Caco-2 (cell line): ENCODE data around the gene MIPEP. TPM values are rescaled to one million over a fixed set of nuclear protein-coding genes. Genes with fewer than 3 reads are reported as not detected.

ENCODE experiments used
- BruUV-seq: library from RNA; stranded (reverse); fragments of 400-500 nt; replicated peaks from 2 replicates; lab custom pipeline; 2021; lab: Mats Ljungman, UMichigan
- CTCF ChIA-PET: fragments of 300-600 bp; sonication (Branson Sonifier 250); formaldehyde crosslinking; loops from one replicate; lab custom pipeline; 2022; ENCODE audit warnings: antibody characterized with exemption; lab: Charles Lee
- POLR2A ChIA-PET: fragments of 300-600 bp; sonication (Branson Sonifier 250); formaldehyde crosslinking; loops from one replicate; lab custom pipeline; 2022; ENCODE audit warnings: antibody characterized with exemption; lab: Charles Lee
- DNase-seq, 2 experiments: peaks; one replicate each; pipeline versions ENCODE4 v3.0.0 to v3.0.0-alpha.2; 2020 to 2022
- H3K27me3 ChIP-seq: replicated peaks from 2 replicates; pipeline ENCODE4 v1.6.0; 2011; ENCODE audit warnings: low read length; ENCODE audit not compliant: control insufficient read depth, insufficient read depth
- H3K36me3 ChIP-seq: 2 replicates; pipeline ENCODE4 v1.5.1; 2011; ENCODE audit warnings: low read length; ENCODE audit not compliant: control insufficient read depth, insufficient read depth
- H3K4me1 ChIP-seq: fragments of 250-450 bp; sonication (Bioruptor Pico); 2 replicates; pipeline ENCODE4 v1.5.1; 2020; ENCODE audit warnings: mild to moderate bottlenecking
- H3K4me3 ChIP-seq: 2 replicates; pipeline ENCODE4 v1.5.1; 2011; ENCODE audit warnings: low read depth, mild to moderate bottlenecking, control low read depth, low read length
- H3K9me3 ChIP-seq: fragments of 250-450 bp; sonication (Bioruptor Pico); 2 replicates; pipeline ENCODE4 v1.5.1; 2020; ENCODE audit warnings: mild to moderate bottlenecking, moderate library complexity
- H3K27ac Mint-ChIP-seq: one replicate; pipeline ENCODE4 v1.8.0; 2022; ENCODE audit warnings: mixed read lengths; ENCODE audit not compliant: unreplicated experiment
- H3K27me3 Mint-ChIP-seq: one replicate; pipeline ENCODE4 v1.8.0; 2022; ENCODE audit warnings: mixed read lengths; ENCODE audit not compliant: insufficient read depth, unreplicated experiment
- H3K36me3 Mint-ChIP-seq: one replicate; pipeline ENCODE4 v1.8.0; 2022; ENCODE audit warnings: mild to moderate bottlenecking, mixed read lengths; ENCODE audit not compliant: insufficient read depth, unreplicated experiment
- H3K4me1 Mint-ChIP-seq: one replicate; pipeline ENCODE4 v1.8.0; 2022; ENCODE audit warnings: low read depth, mixed read lengths; ENCODE audit not compliant: unreplicated experiment
- H3K4me3 Mint-ChIP-seq: one replicate; pipeline ENCODE4 v1.8.0; 2022; ENCODE audit warnings: mild to moderate bottlenecking, moderate library complexity, mixed read lengths; ENCODE audit not compliant: unreplicated experiment
- H3K9me3 Mint-ChIP-seq: one replicate; pipeline ENCODE4 v1.8.0; 2022; ENCODE audit warnings: mixed read lengths; ENCODE audit not compliant: unreplicated experiment
- CTCF ChIP-seq, 2 experiments: fragments of 200-600 bp in 1 of 2; IDR thresholded peaks; 1 replicate in 1 of 2; 2 replicates in 1 of 2; pipeline versions ENCODE4 v1.5.1 to v1.8.0; 2011 to 2022; ENCODE audit warnings: antibody characterized with exemption in 1 of 2, control low read depth in 1 of 2, inconsistent platforms in 1 of 2, low read depth in 1 of 2, low read length in 1 of 2, mild to moderate bottlenecking in 1 of 2, moderate library complexity in 1 of 2; ENCODE audit not compliant: insufficient read depth in 1 of 2, severe bottlenecking in 1 of 2, unreplicated experiment in 1 of 2
- intact Hi-C: fragments of 100-400 bp; cut with micrococcal nuclease; formaldehyde crosslinking; loops from one replicate; pipeline ENCODE4 v1.10.0; 2022; ENCODE audit not compliant: unreplicated experiment
- total RNA-seq: library from RNA; stranded (reverse); gene quantifications from 2 replicates; pipeline ENCODE4 v1.2.3, GENCODE V29; 2022

The MIPEP gene
- total RNA-seq, 1 experiment from 2014 or later: 40.6 TPM

GRCh38 chr13:23843436-23843835 lies 45.8 kb downstream of the MIPEP start:
- H3K36me3 Mint-ChIP-seq: peaks cover 4% of the 10 kb centered on the region
- no peaks in the 10 kb centered on the region for H3K9me3 ChIP-seq
- peaks cover 23% of the 10 kb centered on the region for H3K4me1 Mint-ChIP-seq
- DNase-seq: no peak
- H3K9me3 Mint-ChIP-seq: no peaks in the 10 kb centered on the region
- POLR2A ChIA-PET: no interaction called here
- H3K27ac Mint-ChIP-seq: no peak overlapping the region
- CTCF ChIA-PET: no interaction called here
- no peaks in the 10 kb centered on the region for H3K27me3 ChIP-seq
- intact Hi-C loops: no loop called here
- H3K36me3 ChIP-seq: 0 out of 2 replicates have a peak, but pooled peaks cover 1% of the 10 kb centered on the region
- no peak overlapping the region for H3K4me3 Mint-ChIP-seq
- TF ChIP-seq CTCF (IDR thresholded peaks at IDR 0.05; ENCODE audit: insufficient read depth in 1 of 2, low read depth in 1 of 2, low read length in 1 of 2, severe bottlenecking in 1 of 2, unreplicated experiment in 1 of 2): no peak
- H3K27me3 Mint-ChIP-seq: no peaks in the 10 kb centered on the region
- no TSS peak for BruUV-seq
- H3K4me1 ChIP-seq: peaks cover 14% of the 10 kb centered on the region
- H3K4me3 ChIP-seq: no peak overlapping the region

- H3K9me3 Mint-ChIP-seq: no peaks in the 10 kb centered on the region
- Histone ChIP-seq H3K36me3 (0 out of 2 replicates have a peak, but pooled peaks cover 1% of the 10 kb centered on the region), H3K4me3 (no peak overlapping the region), H3K9me3 (no peaks in the 10 kb centered on the region), H3K27me3 (no peaks in the 10 kb centered on the region), H3K4me1 (0 out of 2 replicates have a peak, but pooled peaks cover 6% of the 10 kb centered on the region)
- no peak overlapping the region for H3K4me3 Mint-ChIP-seq
- no peaks in the 10 kb centered on the region for H3K27me3 Mint-ChIP-seq
- peaks cover 13% of the 10 kb centered on the region for H3K4me1 Mint-ChIP-seq
- ChIA-PET CTCF (no interaction called here), POLR2A (no interaction called here)
- BruUV-seq: no TSS peak
- H3K36me3 Mint-ChIP-seq: peaks cover 4% of the 10 kb centered on the region
- no peak overlapping the region for H3K27ac Mint-ChIP-seq
- DNase-seq: no peak
- intact Hi-C loops: no loop called here
- TF ChIP-seq CTCF (IDR thresholded peaks at IDR 0.05; ENCODE audit: insufficient read depth in 1 of 2, low read depth in 1 of 2, low read length in 1 of 2, severe bottlenecking in 1 of 2, unreplicated experiment in 1 of 2): no peak
Measured at GRCh38 chr13:23842406-23842805, 46.8 kb downstream of the MIPEP start.

GRCh38 chr13:23833733-23834611 lies 55.2 kb downstream of the MIPEP start:
- POLR2A ChIA-PET: no interaction called here
- H3K4me3 ChIP-seq: no peak overlapping the region
- CTCF ChIA-PET: no interaction called here
- intact Hi-C loops: no loop called here
- no TSS peak for BruUV-seq
- peaks cover 38% of the 10 kb centered on the region for H3K4me1 ChIP-seq
- no peaks in the 10 kb centered on the region for H3K27me3 ChIP-seq
- H3K9me3 ChIP-seq: no peaks in the 10 kb centered on the region
- Mint-ChIP-seq H3K36me3 (peaks cover 5% of the 10 kb centered on the region), H3K9me3 (no peaks in the 10 kb centered on the region), H3K27ac (peak overlapping the region; percentile 37), H3K4me1 (peaks cover 10% of the 10 kb centered on the region), H3K27me3 (no peaks in the 10 kb centered on the region), H3K4me3 (no peak overlapping the region)
- no peaks in the 10 kb centered on the region for H3K36me3 ChIP-seq
- TF ChIP-seq CTCF (IDR thresholded peaks at IDR 0.05; ENCODE audit: insufficient read depth in 1 of 2, low read depth in 1 of 2, low read length in 1 of 2, severe bottlenecking in 1 of 2, unreplicated experiment in 1 of 2): no peak
- no peak for DNase-seq
